ENCODE data around the gene GPC3. TPM values are rescaled to one million over a fixed set of nuclear protein-coding genes. Genes with fewer than 3 reads are reported as not detected.

The GPC3 gene
- total and polyA plus RNA-seq, 2 donors (not counting 3 experiments of a cell fraction or from before 2014, with no cell fraction given), result not detected

- dilution Hi-C loops (cut with MboI; ENCODE audit: extremely low pct_ligation_motif_present, low sequenced_read_pairs), result no loop called here
- Histone ChIP-seq H3K4me3 (replicated peaks in 1 of 3; ENCODE audit: insufficient read depth in 1 of 3, low read depth in 1 of 3, low read length in 3 of 3) (no peak overlapping the region), H3K79me2 (ENCODE audit: control insufficient read depth, insufficient read depth, low read length) (no peaks in the 10 kb centered on the region), H3K4me2 (ENCODE audit: insufficient read depth, low read length) (no peak overlapping the region), H3K4me1 (ENCODE audit: control insufficient read depth, extremely low read depth, insufficient read depth, low read length) (no peaks in the 10 kb centered on the region), H3K27me3 (ENCODE audit: control insufficient read depth in 2 of 2, insufficient read depth in 2 of 2, low read length in 2 of 2) (no peaks in the 10 kb centered on the region), H3K36me3 (ENCODE audit: control insufficient read depth in 2 of 2, extremely low read depth in 1 of 2, insufficient read depth in 2 of 2, low read length in 2 of 2) (no peaks in the 10 kb centered on the region), H2AFZ (ENCODE audit: low read depth, low read length) (no peak overlapping the region), H3K9ac (replicated peaks; ENCODE audit: extremely low read depth, insufficient read depth, low read length) (no peak overlapping the region), H4K20me1 (replicated peaks; ENCODE audit: control insufficient read depth, extremely low read depth, insufficient read depth, low read length) (no peaks in the 10 kb centered on the region), H3K27ac (ENCODE audit: insufficient read depth, low read depth, low read length) (no peak overlapping the region), H3K9me1 (replicated peaks; ENCODE audit: control insufficient read depth, extremely low read depth, insufficient read depth, low read length) (no peaks in the 10 kb centered on the region), H3K9me3 (replicated peaks; ENCODE audit: control insufficient read depth, insufficient read depth, low read length) (no peaks in the 10 kb centered on the region)
- ChIA-PET POLR2A (no interaction called here), CTCF (no interaction called here)
- TF ChIP-seq JUN (IDR thresholded peaks at IDR 0.05; ENCODE audit: borderline replicate concordance, insufficient read depth, insufficient read length, low read depth), result no peak
- no peak for TF ChIP-seq FOS (IDR thresholded peaks at IDR 0.05; ENCODE audit: borderline replicate concordance, insufficient read depth, low read length)
- no peak for TF ChIP-seq MAX (IDR thresholded peaks at IDR 0.05; ENCODE audit: insufficient read depth, insufficient read length)
- TF ChIP-seq EZH2 (IDR thresholded peaks at IDR 0.05; ENCODE audit: borderline replicate concordance, low read depth, low read length, severe bottlenecking), result no peak
- no peak for TF ChIP-seq POLR2AphosphoS5 (IDR thresholded peaks at IDR 0.05; ENCODE audit: insufficient read depth, low read depth, low read length)
- no peak for TF ChIP-seq POLR2A (IDR thresholded peaks at IDR 0.05; ENCODE audit: low read depth, low read length)
- no peak for TF ChIP-seq GATA2 (IDR thresholded peaks at IDR 0.05; ENCODE audit: insufficient read depth, insufficient read length, low read depth, low read length)
- no peak for TF ChIP-seq CTCF (IDR thresholded peaks at IDR 0.05; ENCODE audit: extremely low read depth in 1 of 2, insufficient read depth in 1 of 2, low read depth in 1 of 2, low read length in 2 of 2)
- no peak for TF ChIP-seq MYC (IDR thresholded peaks at IDR 0.05; ENCODE audit: low read depth, low read length)
- intact Hi-C loops (cut with micrococcal nuclease), result no loop called here
- no peak for FAIRE-seq
- DNase-seq (ENCODE audit: low read depth, low spot score), result no peak
- BruUV-seq (replicated peaks), result no TSS peak
These were observed 347.1 kb downstream of the GPC3 start for GRCh38 chrX:133638285-133638684.
